KMS-11 (cell line): Measurements from ENCODE around the gene FAM124B.

Experiments used
- H2AFZ ChIP-seq: fragments of 200-600 bp; sonication (generic); 2 replicates; pipeline ENCODE4 v1.6.1; 2016; ENCODE audit warnings: antibody characterized with exemption, mixed run types, low read depth
- H3K27ac ChIP-seq: fragments of 200-600 bp; sonication (generic); 2 replicates; pipeline ENCODE4 v1.6.1; 2016; ENCODE audit warnings: mild to moderate bottlenecking, mixed run types
- H3K27me3 ChIP-seq: fragments of 200-600 bp; sonication (generic); 2 replicates; pipeline ENCODE4 v1.6.1; 2017; ENCODE audit warnings: mild to moderate bottlenecking, low read depth, mixed run types, moderate library complexity; ENCODE audit not compliant: insufficient read depth
- H3K36me3 ChIP-seq: fragments of 200-600 bp; sonication (generic); 2 replicates; pipeline ENCODE4 v1.6.1; 2017; ENCODE audit warnings: mild to moderate bottlenecking, mixed run types; ENCODE audit not compliant: insufficient read depth
- H3K4me1 ChIP-seq: fragments of 200-600 bp; sonication (generic); 2 replicates; pipeline ENCODE4 v1.6.1; 2016; ENCODE audit warnings: mild to moderate bottlenecking, low read depth, mixed run types; ENCODE audit not compliant: poor library complexity, severe bottlenecking
- H3K4me2 ChIP-seq: fragments of 200-600 bp; sonication (generic); 2 replicates; pipeline ENCODE4 v1.7.0; 2016; ENCODE audit warnings: mild to moderate bottlenecking, mixed run types
- H3K4me3 ChIP-seq: fragments of 200-600 bp; sonication (generic); IDR thresholded peaks from 2 replicates; pipeline ENCODE4 v1.6.1; 2017; ENCODE audit warnings: low read depth, low read length, mixed read lengths; ENCODE audit not compliant: insufficient read depth
- H3K79me2 ChIP-seq: fragments of 200-600 bp; sonication (generic); 2 replicates; pipeline ENCODE4 v1.6.1; 2016; ENCODE audit warnings: low read depth, mixed run types; ENCODE audit not compliant: insufficient read depth
- H3K9ac ChIP-seq: fragments of 200-600 bp; sonication (generic); 2 replicates; pipeline ENCODE4 v1.6.1; 2016; ENCODE audit warnings: mild to moderate bottlenecking, mixed run types
- H4K20me1 ChIP-seq: fragments of 200-600 bp; sonication (generic); 2 replicates; pipeline ENCODE4 v1.6.1; 2016; ENCODE audit warnings: mild to moderate bottlenecking, mixed run types; ENCODE audit not compliant: insufficient read depth
- CTCF ChIP-seq: fragments of 200-600 bp; sonication (generic); conservative IDR thresholded peaks from 2 replicates; pipeline ENCODE4 v1.6.1; 2017; ENCODE audit warnings: low read depth, mild to moderate bottlenecking, antibody characterized with exemption, low read length, moderate library complexity, mixed read lengths

Gene FAM124B

GRCh38 chr2:224354632-224355211, 47.2 kb downstream of the FAM124B start:
- Histone ChIP-seq H3K4me3 (no peak overlapping the region), H3K27ac (no peak overlapping the region), H3K36me3 (no peaks in the 10 kb centered on the region), H3K27me3 (no peaks in the 10 kb centered on the region), H3K4me1 (no peaks in the 10 kb centered on the region), H4K20me1 (no peaks in the 10 kb centered on the region), H3K9ac (no peak overlapping the region), H3K79me2 (no peaks in the 10 kb centered on the region), H2AFZ (no peak overlapping the region), H3K4me2 (no peak overlapping the region)
- TF ChIP-seq CTCF = no peak

- TF ChIP-seq CTCF = no peak
- Histone ChIP-seq H2AFZ (no peak overlapping the region), H3K4me1 (no peaks in the 10 kb centered on the region), H3K27me3 (no peaks in the 10 kb centered on the region), H3K9ac (no peak overlapping the region), H4K20me1 (no peaks in the 10 kb centered on the region), H3K79me2 (no peaks in the 10 kb centered on the region), H3K4me3 (no peak overlapping the region), H3K27ac (no peak overlapping the region), H3K4me2 (no peak overlapping the region), H3K36me3 (no peaks in the 10 kb centered on the region)
These were observed 51.2 kb downstream of the FAM124B start for GRCh38 chr2:224350703-224351102.

GRCh38 chr2:224349396-224349795, 52.5 kb downstream of the FAM124B start:
- Histone ChIP-seq H3K27me3 (no peaks in the 10 kb centered on the region), H3K27ac (no peak overlapping the region), H3K36me3 (no peaks in the 10 kb centered on the region), H3K9ac (no peak overlapping the region), H4K20me1 (no peaks in the 10 kb centered on the region), H2AFZ (no peak overlapping the region), H3K4me1 (no peaks in the 10 kb centered on the region), H3K79me2 (no peaks in the 10 kb centered on the region), H3K4me3 (no peak overlapping the region), H3K4me2 (no peak overlapping the region)
- TF ChIP-seq CTCF = no peak

GRCh38 chr2:224347176-224348051, 54.5 kb downstream of the FAM124B start:
- Histone ChIP-seq H3K36me3 (no peaks in the 10 kb centered on the region), H3K79me2 (no peaks in the 10 kb centered on the region), H2AFZ (no peak overlapping the region), H3K4me2 (no peak overlapping the region), H3K27ac (no peak overlapping the region), H3K27me3 (no peaks in the 10 kb centered on the region), H3K4me3 (no peak overlapping the region), H3K4me1 (no peaks in the 10 kb centered on the region), H3K9ac (no peak overlapping the region), H4K20me1 (no peaks in the 10 kb centered on the region)
- no peak for TF ChIP-seq CTCF
